ENCODE results near the gene ERN1. TPM values are rescaled to one million over a fixed set of nuclear protein-coding genes. Genes with fewer than 3 reads are reported as not detected.
"Not testable (repeated sequence)": the region's sequence is repeated elsewhere in the genome, so short reads cannot be mapped to it uniquely, and the experiment has no call there.

The ERN1 gene
- total RNA-seq, 1 donor from 2014 or later = 17.8 TPM

DNA sequence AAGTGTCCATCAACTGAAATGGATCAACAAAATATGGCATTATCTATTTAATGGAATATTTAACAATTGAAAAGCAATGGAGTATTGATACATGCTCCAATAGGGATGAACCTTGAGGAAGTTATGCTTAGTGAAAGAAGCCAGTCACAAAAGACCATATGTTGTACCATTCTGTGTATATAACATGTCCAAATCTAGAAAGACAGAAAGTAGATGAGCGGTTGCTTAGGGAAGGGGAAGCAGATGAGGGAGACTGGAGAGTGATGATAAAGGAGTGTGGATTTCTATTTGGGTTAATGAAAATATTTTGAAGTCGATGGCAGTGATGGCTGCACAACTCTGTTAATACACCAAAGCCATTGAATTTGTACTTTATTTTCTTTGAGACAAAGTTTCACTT lies 8.5 kb upstream of the ERN1 start:
- DNase-seq (ENCODE audit: low spot score) = no peak

DNA sequence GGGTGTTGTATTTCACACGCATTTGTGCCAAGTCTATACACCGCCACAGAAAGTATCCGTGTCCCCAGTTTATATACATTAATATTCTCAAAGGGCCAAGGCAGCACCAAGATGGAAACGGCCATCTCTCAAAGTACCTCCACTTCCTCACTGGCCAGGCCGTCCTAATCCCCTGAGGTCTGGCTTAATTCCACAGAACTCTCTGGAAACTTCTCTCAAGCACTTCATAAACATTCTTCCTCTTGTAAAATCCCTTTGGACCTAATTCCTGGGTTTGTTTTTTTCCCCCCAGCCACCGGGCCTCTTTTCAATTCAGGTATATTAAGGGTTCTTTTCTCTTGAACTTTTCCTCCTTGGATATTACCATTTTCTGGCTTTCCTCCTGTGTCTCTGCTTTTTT lies 5.1 kb upstream of the ERN1 start:
- DNase-seq (ENCODE audit: low spot score) = peak; percentile 76

DNA sequence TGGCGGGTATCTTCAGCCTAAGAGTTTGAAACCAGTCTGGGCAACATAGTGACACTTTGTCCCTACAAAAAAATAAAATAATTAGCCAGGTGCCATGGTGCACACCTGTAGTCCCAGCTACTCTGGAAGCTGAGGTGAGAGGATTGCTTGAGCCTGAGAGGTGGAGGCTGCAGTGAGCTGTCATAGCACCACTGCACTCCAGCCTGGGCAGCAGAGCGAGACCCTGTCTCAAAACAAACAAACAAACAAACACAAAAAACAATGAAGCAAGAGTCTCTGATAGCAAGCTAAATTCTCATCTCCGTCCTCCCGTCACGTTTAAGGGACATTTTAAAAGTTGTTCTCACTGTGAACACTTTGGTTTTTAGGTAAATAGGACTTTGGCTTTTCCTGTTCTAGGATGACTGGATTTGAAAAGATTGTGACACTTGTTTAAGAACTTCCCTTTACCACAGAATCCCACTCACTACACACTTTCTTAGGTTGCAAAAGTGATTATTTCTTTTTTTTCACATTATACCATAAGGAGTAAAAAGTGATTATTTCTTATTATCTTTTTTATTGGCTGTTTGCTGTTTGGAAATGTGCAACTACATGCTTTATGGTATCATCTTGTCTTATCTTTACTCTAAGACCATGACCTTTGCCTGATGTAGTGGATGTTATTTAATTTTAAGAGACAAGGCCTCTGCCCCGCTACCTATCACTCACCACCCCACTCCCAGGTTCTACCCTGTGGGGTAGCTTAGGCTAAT lies 4.4 kb upstream of the ERN1 start:
- no peak for DNase-seq (ENCODE audit: low spot score)

DNA sequence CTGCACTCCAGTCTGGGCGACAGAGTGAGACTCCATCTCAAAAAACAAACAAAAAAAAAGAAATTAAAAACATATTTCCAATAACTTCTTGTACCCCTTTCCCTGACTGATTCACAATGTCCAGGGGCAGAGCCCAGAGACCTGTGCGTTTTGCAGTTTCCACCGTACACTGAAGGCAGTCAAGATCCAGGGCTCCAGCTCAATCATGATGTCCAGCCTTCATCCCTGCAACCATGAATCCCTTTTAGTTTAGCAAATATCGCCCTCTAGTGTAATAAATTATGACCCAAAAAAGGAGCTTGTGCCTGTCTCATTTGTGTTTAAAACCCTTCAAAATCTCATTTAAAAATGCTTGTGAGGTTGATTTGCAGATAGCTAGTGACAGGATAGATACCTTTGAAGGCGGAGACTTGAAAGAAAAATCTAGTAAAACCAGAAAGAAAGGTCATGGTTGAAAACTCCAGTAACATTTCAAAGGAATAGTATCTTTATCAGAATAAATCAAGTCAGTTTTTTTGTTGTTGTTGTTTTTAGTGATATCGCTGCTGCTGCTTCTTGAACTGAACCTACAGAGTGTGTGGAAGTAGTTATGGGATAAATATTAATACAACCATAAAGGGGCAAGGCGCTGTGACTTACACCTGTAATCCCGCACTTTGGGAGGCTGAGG lies 3.7 kb upstream of the ERN1 start:
- DNase-seq (ENCODE audit: low spot score) = peak; percentile 85

DNA sequence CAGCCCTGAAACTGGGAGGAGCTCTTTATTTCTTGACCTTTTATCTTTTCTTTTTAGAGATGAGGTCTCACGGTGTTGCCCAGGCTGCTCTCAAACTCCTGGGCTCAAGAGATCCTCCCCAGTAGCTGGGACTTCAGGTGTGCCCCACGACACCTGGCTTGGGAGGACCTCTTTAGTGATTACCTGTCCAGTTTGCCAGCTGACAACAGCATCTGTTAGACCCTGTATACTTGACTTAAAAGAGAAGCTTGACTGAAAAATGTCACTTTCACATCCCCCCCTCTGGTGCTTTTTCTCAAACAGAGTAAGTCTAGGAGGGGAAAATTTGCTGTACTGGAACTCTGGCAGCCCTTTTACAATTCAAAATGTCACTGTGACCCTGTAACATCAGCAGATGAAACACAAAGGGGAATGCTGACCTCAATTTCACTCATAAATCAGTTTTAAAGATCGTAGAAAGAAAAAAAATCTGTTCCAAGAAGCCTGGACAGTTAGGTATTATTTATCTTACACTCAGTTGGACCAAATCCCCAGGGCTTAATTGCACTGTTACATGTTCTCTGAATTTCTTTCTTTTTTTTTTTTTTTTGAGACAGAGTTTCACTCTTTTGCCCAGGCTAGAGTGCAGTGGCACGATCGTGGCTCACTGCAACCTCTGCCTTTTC lies 1.8 kb upstream of the ERN1 start:
- DNase-seq (ENCODE audit: low spot score) = no peak

DNA sequence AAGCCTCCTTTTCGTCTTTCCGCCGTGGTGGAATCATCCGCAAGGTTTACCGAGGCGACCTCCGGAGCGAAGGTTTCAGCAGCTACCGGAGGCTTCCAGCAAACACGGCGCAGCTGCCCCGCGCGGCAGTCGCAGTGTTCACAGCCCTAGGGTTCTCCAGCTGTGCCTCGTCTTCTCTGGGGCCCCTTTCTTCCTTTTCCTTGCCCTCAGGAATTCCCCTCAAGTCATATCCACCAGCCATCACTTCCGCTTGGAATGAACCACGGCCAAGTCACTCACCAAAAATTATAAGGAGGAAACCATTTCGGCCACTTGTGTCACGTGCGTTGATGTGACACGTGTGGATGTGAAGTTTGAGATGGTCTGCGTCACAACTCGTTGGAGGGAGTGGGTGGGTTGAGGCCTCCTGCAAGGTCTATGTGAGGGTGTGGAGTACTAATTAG lies 636 bp upstream of the ERN1 start:
- no peak for DNase-seq (ENCODE audit: low spot score)

GRCh38 chr17:64129515-64129764 lies 504 bp downstream of the ERN1 start:
- DNase-seq (ENCODE audit: low spot score) = no peak

GRCh38 chr17:64128787-64129514 lies 993 bp downstream of the ERN1 start:
- DNase-seq (ENCODE audit: low spot score) = peak; percentile 56

DNA sequence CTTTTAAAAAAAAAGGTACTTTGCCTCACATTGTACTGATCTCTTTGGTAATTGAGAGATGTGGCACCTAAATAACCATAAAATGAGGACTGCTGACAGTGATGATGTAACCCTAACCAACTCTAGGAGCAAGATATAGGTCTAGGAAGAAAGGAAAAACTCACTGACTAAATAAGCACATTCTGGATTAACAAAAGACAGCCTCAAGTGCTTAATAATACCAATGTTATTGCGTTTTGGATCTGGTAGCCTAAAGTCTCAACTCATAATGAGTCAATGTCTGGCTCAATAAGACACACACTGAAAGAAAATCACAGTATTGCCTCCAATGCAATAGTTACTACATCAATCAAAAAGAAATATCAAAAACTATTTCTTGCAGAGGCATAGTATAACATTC lies 3.0 kb downstream of the ERN1 start:
- no peak for DNase-seq (ENCODE audit: low spot score)

DNA sequence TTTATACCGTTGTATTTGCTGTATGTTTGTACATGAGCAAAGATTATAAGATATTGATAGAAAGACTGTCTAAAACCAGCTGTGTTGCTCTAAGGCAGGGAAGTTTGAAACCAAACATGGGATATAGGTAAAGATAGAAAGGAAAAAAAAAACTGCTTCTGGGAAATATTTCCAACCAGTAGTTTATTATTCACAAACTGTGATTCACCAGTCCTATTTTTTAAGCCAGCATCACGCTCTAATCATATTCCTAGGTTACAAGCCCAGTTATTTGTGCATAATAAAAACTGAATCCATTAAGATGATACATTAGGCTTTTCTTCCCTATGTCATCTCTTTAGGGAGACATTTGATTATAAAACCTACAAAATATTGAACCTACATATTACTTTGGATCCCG lies 4.0 kb downstream of the ERN1 start:
- no peak for DNase-seq (ENCODE audit: low spot score)

- DNase-seq (ENCODE audit: low spot score) = no peak
Measured at GRCh38 chr17:64124609-64125008, 5.3 kb downstream of the ERN1 start.

GRCh38 chr17:64123114-64123513 lies 6.8 kb downstream of the ERN1 start:
- no peak for DNase-seq (ENCODE audit: low spot score)

- not testable (repeated sequence) for DNase-seq (ENCODE audit: low spot score)
Measured at GRCh38 chr17:64120972-64121786, 8.8 kb downstream of the ERN1 start.

DNA sequence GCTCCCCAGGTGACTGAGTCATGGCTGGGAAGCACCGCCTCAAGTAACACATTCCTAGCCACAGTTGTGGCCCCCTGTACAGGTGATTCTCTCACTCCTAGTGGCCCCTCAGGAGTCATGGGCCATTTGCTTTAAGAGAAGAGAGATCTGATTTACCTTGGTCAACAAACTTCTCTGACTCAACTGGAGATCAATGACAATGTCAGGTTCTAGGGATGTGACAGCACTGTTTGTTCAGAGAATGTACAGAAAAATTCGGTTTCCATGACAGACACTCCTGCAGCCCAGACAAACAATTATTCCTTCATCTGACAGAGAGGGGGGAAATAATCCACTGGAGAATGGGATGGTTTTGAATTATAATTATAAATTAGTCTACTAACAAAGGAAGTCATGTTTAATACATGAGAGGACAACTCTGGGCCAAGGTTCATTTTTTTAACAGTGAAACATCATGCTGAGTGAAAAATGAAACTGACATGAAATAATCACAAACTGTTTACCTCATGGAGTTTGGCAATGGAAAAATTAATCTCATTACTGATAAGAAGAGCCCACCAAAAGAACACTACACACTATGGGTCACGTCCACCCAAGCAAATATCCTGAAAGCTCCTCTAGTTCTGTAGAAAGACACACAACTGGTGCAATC lies 9.7 kb downstream of the ERN1 start:
- no peak for DNase-seq (ENCODE audit: low spot score)

DNA sequence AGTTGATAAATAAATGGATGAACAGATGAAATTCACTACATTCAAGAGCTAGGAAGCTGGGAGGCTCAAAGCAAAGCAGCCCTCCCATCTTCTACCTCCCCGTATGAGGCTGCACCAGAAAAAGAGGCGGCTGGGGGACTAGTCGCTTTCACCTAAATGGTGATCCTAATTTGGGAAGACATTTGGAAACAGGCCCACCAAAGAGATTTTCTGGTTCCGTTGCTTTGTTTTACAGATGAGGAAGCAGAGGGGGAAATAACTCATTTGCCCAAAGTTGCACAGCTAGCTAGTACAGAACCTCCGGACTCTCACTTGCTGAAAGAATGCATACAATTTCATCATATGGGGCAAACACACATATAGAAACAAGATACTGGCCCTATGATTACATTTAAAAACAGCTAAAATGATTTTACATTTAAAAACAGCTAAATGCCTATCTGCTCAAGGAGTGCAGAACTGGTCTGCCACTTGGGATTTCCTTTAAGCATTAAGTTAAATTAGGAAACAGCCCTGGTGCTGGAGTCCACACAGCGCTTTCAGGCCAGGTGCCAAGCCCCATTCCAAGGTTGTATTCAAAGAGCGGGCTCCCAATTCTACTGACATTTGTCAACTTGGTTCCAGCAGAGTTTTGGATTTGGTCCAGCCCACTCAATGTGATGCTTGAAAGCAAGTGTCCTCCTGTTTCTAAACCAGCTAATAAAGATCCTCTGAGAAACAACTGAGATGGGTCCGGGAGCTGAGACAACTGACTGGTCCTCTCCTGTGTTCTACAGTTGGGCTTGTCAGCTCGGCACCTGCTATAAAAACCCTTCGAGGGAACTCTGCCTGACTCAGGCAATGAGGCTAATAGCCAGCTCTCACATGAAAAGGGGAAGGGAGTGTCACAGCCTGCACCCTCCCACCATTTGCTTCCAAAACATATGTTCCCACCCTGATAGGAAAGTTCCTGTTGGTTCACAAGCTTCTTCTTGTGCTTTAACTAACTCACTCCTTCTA lies 11.7 kb downstream of the ERN1 start:
- DNase-seq (ENCODE audit: low spot score) = no peak

- peak; percentile 64 for DNase-seq (ENCODE audit: low spot score)
Measured at GRCh38 chr17:64115822-64116534, 14.0 kb downstream of the ERN1 start.

- no peak for DNase-seq (ENCODE audit: low spot score)
Measured at GRCh38 chr17:64115043-64115698, 14.8 kb downstream of the ERN1 start.

DNA sequence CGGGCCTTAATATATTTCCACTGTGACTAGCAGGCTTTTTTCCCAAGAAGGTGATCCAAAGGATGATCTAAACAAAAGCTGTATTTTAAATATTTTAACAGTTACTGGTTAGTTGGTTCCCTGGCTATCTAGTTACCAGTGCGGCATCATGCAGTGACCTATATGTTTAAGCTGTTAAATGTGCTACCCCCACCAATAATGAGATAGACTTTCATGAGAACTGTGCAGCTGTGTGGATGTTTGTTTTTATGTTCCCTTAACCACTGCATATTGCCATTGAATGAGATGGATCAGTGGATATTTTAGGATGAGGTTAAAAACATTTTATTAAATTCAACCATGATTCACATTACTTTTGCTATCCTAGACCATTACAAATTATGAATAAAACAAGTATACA lies 16.9 kb downstream of the ERN1 start:
- no peak for DNase-seq (ENCODE audit: low spot score)

DNA sequence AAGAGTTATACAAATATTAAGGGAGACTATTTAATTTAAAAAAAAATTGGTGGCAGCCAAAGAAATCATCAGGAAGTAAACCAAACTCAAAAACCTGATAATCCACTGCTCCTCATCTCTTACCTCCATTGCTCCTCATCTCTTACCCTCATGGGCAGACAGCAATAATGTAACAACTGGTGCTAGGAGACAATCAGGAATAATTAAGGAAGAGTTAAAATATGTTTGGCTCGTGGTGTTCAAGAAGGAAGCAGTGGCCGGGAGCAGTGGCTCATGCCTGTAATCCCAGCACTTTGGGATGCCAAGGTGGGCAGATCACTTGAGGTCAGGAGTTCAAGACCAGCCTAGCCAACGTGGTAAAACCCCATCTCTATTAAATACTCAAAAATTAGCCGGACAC lies 18.1 kb downstream of the ERN1 start:
- no peak for DNase-seq (ENCODE audit: low spot score)

Measured in umbilical cord (tissue), 2 donors.